ENCODE data around the gene MAP7. TPM values are rescaled to one million over a fixed set of nuclear protein-coding genes. Genes with fewer than 3 reads are reported as not detected.
A peak's percentile ranks its signal among the peaks of the same experiment; 100 is the strongest.
"Not testable (repeated sequence)": the region's sequence is repeated elsewhere in the genome, so short reads cannot be mapped to it uniquely, and the experiment has no call there.

MAP7 gene
- total RNA-seq, 1 experiment from 2014 or later, result 1.3 TPM

DNA sequence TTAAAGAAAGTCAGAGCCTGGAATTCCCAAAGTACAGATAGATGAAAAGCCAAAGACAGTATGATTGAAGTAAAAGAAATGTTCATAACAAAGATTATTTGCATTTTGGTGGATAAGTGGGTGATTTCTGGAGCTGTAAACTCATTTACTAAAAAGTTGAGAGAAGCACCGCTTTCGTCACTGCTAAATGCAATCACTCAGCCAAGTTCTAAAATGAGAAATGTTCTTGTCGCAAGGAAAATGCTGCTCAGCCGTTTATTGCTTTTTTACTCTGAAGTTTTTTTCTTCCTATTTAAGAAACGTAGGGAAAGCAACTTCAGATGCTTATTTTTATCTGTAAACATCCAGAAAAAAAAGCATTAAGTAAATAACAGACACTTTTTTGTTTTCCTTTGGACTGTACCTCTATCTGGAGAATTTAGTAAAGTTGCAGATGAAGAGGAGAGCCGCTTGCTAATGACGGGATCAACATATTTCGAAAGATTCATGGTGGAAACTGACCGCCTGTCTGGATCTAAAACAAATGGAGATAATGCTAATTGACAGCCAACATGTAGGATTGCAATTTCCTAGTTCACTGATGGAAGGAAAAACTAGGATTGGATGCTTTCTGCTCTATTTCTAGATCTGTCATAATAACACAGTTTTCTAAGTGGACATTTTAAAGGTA lies 166.8 kb downstream of the MAP7 start:
- DNase-seq (ENCODE audit: low spot score), result no peak

DNA sequence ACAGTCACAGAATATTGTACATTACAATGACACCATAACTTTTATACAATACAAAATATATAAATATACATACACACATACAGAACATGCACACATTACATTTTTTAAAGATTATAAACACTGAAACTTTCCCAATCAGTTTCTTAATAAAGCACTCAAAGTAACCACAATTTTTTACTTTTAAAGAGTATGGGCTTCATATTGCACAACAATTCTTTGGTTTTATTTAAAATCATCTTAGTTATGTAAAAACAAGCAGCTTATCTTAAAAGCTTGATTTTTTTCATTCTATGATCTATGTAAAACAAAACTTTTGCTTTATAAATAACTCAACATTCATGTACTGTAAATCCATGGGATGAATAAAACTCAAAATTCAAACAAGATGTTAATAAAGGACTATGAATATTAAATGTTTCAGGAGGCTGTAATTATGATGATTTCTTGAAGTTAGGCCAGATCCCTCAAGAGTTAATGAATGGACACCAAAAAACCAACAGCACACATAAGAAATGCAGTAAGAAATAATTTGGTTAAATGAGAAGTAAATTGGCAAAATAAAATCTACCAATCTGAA lies 167.5 kb downstream of the MAP7 start:
- no peak for DNase-seq (ENCODE audit: low spot score)

- no peak for DNase-seq (ENCODE audit: low spot score)
These were observed 171.3 kb downstream of the MAP7 start for GRCh38 chr6:136378888-136379287.

- not testable (repeated sequence) for DNase-seq (ENCODE audit: low spot score)
These were observed 174.4 kb downstream of the MAP7 start for GRCh38 chr6:136375836-136376235.

DNA sequence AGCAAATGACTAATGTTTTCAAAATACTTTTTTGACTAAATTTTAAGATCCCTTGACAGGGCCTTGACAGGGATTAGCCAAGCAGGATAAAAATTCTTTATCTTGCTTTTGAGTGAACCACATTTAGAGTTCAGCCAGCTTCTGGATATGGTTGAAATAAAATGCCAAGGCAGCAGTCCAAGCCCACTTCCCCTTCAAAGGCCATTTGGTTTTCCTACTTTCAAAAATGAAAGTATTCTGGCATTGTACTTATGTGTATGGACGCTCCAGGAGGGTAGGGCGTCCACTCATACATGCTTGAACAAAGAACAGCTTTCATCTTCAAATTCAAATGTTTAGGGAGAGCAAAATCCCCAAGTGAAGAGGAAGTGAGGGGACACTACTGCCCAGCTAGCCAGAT lies 178.3 kb downstream of the MAP7 start:
- no peak for DNase-seq (ENCODE audit: low spot score)

DNA sequence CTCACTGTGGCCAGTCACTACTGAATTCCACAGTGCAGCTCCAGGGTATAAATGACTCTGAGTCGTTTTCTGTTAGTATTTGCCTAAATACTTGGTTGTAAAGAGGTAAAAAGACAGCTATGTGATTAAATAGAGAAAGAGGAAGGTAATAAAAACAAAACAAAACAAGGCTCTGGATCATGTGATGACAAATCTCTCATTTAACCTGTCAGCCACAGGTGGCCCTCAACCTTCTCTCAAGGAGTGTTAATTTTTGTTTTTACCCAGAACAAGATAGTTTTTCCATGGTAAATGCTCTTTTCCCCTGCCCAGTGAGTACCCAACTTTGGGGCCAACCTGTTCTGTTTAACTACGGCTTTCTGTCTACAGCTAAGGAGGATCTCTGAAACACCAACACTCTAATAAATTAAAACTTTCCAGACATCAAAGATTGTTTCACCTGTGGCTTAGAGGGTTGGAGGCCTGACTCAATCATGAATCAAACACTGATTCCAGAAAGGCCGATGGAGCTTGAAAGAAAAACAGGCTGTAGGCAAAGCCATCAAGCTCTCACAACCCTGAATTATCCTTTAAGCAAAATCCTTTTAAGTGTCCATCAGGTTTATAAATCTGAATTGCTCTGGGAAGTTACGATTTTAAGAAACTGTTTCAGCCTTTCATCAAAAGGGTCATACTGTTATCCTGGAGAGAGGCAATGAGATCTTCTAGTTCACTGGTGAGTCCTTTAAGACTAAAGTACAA lies 179.1 kb downstream of the MAP7 start:
- DNase-seq (ENCODE audit: low spot score), result no peak

GRCh38 chr6:136365776-136366354 lies 184.4 kb downstream of the MAP7 start:
- DNase-seq (ENCODE audit: low spot score), result no peak

GRCh38 chr6:136362421-136363356 lies 187.5 kb downstream of the MAP7 start:
- DNase-seq (ENCODE audit: low spot score), result no peak

GRCh38 chr6:136361787-136362186 lies 188.4 kb downstream of the MAP7 start:
- DNase-seq (ENCODE audit: low spot score), result no peak

- DNase-seq (ENCODE audit: low spot score), result no peak
These were observed 189.4 kb downstream of the MAP7 start for GRCh38 chr6:136360783-136361182.

DNA sequence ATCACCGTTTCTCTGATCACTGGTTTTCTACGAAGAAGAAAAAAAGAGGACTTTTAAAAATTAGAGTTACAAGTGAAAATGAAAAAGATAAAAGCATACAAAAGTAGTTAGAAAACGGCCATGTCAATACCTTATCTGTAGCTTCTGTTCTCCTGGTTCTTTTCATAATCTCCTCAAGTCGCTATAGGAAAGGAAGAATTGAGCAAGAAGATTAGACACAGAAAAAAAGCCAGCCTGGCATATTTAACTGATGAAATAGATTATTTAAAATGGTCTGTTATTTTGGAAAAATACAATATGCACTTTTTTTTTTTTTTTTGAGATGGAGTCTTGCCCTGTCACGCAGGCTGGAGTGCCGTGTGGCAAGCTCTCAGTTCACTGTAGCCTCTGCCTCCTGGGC lies 190.4 kb downstream of the MAP7 start:
- no peak for DNase-seq (ENCODE audit: low spot score)

- DNase-seq (ENCODE audit: low spot score), result no peak
These were observed 198.6 kb downstream of the MAP7 start for GRCh38 chr6:136351518-136352110.

DNA sequence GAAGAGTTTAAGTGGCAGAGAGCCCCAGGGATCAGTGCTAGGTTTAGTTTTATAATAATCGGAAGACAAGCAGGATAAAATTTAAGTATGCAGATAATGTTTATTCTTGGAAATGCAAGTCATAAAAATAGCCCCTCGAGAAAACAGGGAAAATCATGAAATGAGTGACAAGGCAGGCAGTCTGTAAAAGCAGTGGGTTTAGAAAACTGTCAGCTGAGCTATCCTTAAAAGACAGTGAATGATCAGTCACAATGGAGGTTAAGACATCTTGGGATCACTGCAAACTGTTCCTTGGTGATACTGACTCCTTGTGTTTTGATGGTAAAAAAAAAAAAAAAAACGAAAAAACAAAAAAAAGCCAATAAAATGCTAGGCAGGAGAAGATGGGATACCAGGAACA lies 199.3 kb downstream of the MAP7 start:
- DNase-seq (ENCODE audit: low spot score), result no peak

DNA sequence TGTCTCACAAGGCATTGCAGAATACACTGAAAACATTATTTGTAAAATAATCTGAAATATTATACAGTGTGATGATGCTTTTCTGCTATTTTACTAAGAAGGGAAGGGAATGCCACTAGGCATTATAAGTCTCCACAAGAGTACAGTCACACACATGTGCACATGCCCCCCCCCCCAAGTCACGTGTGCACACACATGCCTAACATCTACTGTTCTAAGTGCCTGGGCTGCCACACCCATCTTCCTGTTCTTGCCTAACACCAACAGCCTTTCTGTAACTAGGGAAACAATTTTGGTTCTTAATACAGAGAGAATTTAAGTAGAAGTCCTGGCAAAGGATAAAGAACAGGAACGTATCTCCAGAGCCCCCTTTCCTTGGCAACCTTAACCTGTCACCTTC lies 202.4 kb downstream of the MAP7 start:
- no peak for DNase-seq (ENCODE audit: low spot score)

GRCh38 chr6:136345145-136345544 lies 205.1 kb downstream of the MAP7 start:
- DNase-seq (ENCODE audit: low spot score), result no peak

- peak; percentile 31 for DNase-seq (ENCODE audit: low spot score)
These were observed 205.8 kb downstream of the MAP7 start for GRCh38 chr6:136344420-136344819.

DNA sequence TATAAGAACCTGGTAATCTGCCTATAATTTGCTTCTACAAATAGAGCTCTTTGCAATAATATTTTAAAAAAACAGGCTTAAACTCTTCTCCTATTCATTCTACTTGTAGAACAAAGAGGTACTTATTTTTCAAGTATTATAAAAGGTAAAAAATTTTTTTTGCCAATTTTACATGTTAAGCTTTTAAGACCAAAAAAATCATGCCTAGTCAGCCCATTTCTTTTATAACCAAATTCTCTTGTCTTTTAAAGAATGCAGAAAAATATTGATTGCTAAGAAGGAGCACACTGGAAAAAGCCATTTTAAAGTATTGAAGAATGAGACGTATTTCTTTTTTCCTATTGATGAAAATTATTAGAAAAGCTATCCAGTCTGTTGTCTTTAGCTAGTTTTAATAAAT lies 206.5 kb downstream of the MAP7 start:
- DNase-seq (ENCODE audit: low spot score), result no peak

GRCh38 chr6:136343275-136343674 lies 206.9 kb downstream of the MAP7 start:
- DNase-seq (ENCODE audit: low spot score), result no peak

DNA sequence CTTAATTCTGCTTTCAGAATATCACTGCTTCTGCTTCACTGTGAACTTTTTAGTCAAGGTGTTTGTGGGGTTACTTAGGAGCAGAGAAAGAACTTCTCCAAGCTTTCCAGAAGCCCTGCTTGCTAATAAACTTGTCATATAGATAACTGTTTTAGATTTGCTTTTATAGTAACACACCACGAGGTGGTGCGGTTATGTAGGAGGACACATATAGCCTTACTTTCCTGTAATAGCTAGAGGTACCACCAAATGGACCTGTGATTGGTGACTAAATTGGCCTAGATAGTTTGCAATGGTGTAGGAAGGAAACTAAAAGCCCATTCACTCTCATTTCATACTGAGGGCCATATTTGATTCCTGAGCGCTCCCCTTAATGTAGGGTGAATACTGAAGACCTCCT lies 208.3 kb downstream of the MAP7 start:
- DNase-seq (ENCODE audit: low spot score), result no peak

DNA sequence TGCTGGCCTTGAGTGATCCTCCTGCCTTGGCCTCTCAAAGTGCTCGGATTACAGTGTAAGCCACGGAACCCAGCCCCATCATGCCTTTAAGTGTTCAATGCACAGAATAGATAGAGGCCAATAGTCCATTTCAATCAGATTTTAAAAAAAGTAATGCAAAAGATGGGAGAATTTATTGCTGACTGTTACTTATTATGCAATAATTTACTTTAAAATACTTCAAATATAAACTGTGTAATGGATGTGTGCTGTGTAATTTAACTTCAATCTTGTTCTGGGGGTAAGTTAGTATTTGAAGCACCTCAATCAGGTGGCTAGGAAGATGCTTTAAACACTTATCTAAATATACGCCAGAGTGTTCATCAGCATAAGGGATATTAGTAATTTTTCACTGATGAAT lies 208.9 kb downstream of the MAP7 start:
- no peak for DNase-seq (ENCODE audit: low spot score)

DNA sequence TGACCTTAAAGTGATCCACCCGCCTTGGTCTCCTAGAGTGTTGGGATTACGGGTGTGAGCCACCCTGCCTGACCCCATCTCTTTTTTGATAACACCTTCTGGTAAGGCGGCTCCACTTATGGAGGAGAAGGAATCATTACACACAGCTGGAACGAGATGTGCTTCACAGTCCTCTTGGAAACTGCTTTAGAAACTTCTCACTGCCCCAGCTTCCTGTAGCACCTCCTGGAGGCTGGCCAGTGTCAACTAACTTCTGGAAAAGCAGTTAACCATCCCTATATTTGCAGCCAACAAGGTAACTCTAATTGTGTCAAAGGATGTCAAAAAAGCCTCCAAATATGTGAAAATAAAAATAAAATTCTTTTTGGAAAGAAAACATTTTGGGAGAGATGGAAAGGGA lies 211.7 kb downstream of the MAP7 start:
- DNase-seq (ENCODE audit: low spot score), result no peak
